Head of caudate nucleus (tissue), 42 donors: Measurements from ENCODE around the gene ADGRG7.
A peak's percentile ranks its signal among the peaks of the same experiment; 100 is the strongest.
"Not testable (repeated sequence)": the region's sequence is repeated elsewhere in the genome, so short reads cannot be mapped to it uniquely, and the experiment has no call there.

Experiments
- DNase-seq, 42 donors: peaks; one replicate each; pipeline versions ENCODE4 v3.0.0 to v3.0.0-alpha.2; 2020 to 2021; ENCODE audit warnings: mixed read lengths in 7 of 42
- intact Hi-C: fragments of 100-400 bp; cut with DNase I; formaldehyde crosslinking; loops from one replicate; pipeline ENCODE4 v1.15.0; 2022

The ADGRG7 gene

DNA sequence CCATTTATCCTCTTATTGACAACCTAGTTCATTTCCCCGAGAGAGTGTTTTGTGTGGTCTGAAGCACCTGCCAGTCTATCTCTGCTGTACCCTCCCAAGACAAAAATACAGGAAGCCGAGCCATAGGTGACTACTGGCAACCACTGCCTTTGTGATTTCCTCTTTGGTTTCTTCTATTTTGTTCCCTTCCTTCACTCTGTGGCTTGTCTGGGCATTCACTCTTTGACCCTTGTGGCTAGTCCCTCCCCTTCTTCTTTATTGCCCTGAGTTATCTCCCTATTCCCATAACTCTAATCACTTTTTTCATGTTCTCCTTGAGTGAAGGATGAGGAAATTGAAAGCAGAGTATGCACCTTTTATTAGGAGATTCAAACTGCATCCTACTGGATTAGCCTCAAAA, at the start of gene ADGRG7:
TSS of gene ADGRG7 (plus strand) at position 297 of the 400 bp plus-strand sequence. CDS start 256 bp downstream, outside the sequence.
- DNase-seq, result no peak
- intact Hi-C loops, result no loop called here

DNA sequence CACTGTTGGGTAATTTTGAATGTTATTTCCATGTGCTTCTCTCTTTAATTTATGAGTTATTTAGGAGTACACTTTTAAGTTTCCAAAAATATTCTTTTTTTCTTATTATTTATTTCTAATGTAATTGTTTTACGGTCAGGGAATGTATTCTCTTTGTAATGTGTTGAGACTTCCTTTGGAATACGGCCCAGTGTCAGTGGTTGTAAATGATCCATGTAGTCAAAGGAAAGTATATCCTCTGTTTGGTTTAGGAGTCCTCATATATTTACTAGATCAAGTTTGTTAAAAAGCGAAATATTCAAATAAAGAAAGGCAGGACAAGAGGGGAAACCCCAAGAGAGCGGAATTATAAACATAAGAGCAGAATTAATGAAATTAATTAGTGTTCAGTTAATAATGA, 49.0 kb upstream of the ADGRG7 start:
- intact Hi-C loops, result no loop called here
- DNase-seq, result no peak

DNA sequence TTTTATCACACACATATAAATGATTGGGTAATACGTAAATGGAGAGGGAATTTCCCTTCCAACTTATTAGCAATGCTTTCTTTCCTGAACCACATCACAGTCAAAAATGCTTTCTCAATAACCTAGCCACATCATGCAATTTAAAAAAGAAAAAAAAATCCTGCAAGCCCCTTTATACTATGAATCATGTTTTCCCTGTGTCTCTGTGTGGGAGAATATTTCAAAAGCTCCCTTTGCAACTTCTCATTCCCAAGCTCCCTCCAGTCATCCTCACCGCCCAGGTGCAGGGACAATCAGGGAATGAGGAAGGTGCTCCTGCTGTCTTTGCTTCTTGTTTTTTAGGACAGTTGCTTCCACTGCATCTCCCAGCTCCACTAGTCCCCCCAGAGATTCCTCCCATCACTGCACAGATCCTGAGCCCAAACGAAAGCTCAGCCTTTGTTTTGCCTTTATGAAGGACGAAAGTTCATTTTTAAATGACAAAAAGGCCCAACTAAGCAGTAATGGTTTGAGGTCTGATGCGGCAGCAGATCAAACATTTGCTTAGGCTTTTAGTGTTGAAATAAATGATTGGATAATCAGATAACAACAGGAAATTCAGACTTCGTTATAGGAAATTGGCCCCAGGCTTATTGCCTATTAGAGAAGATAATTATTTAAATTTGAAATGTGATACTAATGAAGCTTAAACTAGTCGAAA, 47.8 kb upstream of the ADGRG7 start:
- peak in 9 of 42 donors; percentile 4 to 27 (median 18) for DNase-seq
- intact Hi-C loops, result no loop called here

GRCh38 chr3:100562224-100562857, 47.1 kb upstream of the ADGRG7 start:
- intact Hi-C loops, result no loop called here
- no peak for DNase-seq

- intact Hi-C loops, result no loop called here
- DNase-seq, result no peak
Measured at GRCh38 chr3:100563228-100563627, 46.2 kb upstream of the ADGRG7 start.

DNA sequence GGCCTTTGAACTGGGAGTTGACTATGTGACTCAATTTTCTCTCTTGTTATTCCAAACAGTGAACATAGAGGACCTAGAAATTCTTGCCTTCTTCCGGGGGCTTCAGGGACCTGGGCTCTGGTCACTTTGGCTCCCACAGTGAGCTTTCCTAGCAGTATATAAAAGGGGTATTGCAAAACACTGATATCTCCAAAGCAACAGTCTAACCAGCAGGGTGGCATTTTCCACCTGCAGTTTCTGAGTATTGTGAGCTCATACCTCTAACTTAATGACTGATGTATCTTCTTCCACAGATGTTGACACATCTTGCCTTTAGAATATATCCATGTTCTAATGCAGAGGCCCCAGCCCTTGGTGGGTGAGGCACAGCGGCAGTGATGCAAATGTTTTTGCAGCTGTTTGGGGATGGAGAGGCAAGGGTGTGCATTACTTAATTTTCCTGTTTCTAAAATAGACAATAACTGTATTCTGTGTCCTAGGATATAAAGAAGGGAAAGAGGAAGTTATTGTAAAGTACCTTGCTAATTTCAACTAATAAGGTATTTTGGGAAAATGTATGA, 45.7 kb upstream of the ADGRG7 start:
- intact Hi-C loops, result no loop called here
- DNase-seq, result no peak

GRCh38 chr3:100570811-100571210, 38.6 kb upstream of the ADGRG7 start:
- intact Hi-C loops, result no loop called here

DNA sequence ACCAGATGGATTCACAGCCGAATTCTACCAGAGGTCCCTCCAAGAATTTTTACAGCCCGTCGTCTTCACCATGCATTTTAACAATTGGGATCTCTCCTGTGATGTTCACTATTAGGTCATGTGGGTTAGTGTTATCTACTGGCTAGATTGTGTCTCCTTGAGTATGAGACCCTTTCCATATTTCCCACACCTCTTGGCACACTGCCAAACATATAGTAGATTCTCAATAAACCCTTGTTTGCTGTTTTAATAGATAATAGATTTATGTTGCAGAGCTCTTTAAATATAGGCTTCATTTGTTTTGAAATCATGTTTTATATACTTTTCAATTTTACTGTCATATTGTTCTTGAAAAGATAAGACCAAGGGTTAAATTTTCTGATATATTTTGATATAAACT, 34.9 kb upstream of the ADGRG7 start:
- no peak for DNase-seq
- intact Hi-C loops, result no loop called here

More at GRCh38 chr3:100570811-100571210, 38.6 kb upstream of the ADGRG7 start:
- DNase-seq, result no peak

- DNase-seq, result no peak
Measured at GRCh38 chr3:100575704-100576103, 33.7 kb upstream of the ADGRG7 start.

GRCh38 chr3:100577382-100578008, 31.9 kb upstream of the ADGRG7 start:
- DNase-seq, result no peak
- intact Hi-C loops, result no loop called here

More at GRCh38 chr3:100575704-100576103, 33.7 kb upstream of the ADGRG7 start:
- intact Hi-C loops, result no loop called here

GRCh38 chr3:100578646-100579045, 30.8 kb upstream of the ADGRG7 start:
- intact Hi-C loops, result no loop called here

GRCh38 chr3:100580147-100580546, 29.3 kb upstream of the ADGRG7 start:
- intact Hi-C loops, result loop anchor here (10.0 kb wide), 1 partner anchor 745 kb away; no protein-coding TSS in a partner anchor
- DNase-seq, result no peak

More at GRCh38 chr3:100578646-100579045, 30.8 kb upstream of the ADGRG7 start:
- no peak for DNase-seq

- intact Hi-C loops, result loop anchor here (10.0 kb wide), 1 partner anchor 747 kb away; no protein-coding TSS in a partner anchor
- no peak for DNase-seq
Measured at GRCh38 chr3:100581650-100582049, 27.8 kb upstream of the ADGRG7 start.

DNA sequence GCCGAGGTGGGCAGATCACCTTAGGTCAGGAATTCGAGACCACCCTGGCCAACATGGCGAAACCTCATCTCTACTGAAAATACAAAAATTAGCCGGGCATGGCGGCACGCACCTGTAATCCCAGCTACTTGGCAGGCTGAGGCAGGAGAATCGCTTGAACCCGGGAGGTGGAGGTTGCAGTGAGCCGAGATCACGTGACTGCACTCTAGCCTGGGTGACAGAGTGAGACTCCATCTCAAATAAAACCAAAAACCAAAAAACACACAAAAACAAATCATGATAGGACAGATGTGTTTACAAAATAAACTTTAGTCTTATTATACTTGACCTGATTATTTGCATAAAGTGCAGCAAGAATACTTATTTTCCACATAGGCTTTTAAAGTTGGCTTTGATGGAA, 27.2 kb upstream of the ADGRG7 start:
- intact Hi-C loops, result loop anchor here (10.0 kb wide), 1 partner anchor 747 kb away; no protein-coding TSS in a partner anchor

DNA sequence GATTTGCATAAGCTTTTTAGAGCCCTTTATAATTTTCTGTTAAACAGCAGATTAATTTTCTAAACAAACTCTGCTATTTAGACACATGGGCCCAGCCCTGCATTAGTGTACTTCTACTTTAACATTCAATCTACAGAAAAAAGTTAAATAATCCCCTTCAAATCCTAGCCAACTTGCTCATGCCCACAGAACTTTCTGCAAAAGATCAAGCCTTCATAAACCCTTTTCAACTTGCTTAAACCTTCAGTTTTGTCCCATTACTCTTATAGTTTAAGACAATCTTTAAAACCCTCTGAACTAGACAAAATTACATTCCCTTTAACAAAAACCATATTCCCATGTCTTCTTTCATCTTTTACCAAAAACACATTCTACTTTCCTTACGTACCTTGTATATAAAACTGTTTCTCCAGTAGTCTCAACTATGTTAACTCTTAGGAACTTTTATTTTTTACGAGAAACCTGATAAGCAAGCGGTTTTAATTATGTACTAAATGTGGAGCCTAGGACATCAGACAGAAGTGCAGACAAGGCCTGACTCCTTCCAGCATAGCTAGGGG, 25.2 kb upstream of the ADGRG7 start:
- intact Hi-C loops, result loop anchor here (10.0 kb wide), 1 partner anchor 749 kb away; no protein-coding TSS in a partner anchor
- no peak for DNase-seq

More for the DNA sequence above, 27.2 kb upstream of the ADGRG7 start:
- DNase-seq, result not testable (repeated sequence)

- intact Hi-C loops, result loop anchor here (10.0 kb wide), 1 partner anchor 752 kb away; no protein-coding TSS in a partner anchor
- DNase-seq, result no peak
Measured at GRCh38 chr3:100586832-100587231, 22.6 kb upstream of the ADGRG7 start.

GRCh38 chr3:100588251-100588650, 21.1 kb upstream of the ADGRG7 start:
- intact Hi-C loops, result loop anchor here (10.0 kb wide), 1 partner anchor 753 kb away; no protein-coding TSS in a partner anchor

DNA sequence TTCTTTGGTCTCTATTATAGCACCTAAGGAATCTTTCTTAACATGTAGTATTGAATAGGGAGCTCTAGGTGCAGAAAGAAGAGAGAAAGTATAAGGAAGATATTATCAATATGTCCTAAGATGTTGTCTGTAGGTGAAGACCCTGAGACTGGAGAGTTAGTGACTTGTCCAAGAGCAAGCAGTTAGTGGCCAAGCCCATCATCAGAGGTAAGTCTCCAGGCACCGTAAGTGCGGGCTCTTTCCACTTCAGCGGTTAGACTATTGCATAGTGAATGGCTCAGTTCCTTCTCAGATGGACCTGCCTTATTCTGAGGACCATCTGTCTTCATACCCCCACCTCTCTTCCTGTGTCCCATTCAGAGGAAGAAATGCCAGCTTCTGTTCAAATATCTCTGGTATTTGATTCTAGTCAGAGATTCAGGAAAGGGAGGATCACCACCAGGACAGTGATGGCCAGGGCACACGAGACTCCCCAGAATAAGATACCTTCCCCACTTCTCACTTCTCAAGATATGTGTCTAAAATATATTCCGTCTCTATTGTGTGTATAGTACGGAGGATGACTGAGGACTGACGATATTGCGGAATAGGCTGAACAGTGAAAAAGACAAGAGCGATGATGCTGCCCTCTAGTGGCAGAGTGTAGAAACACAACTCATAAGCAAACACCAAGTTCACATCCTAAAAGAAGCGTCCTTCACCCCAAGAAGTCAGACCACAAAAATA, 19.1 kb upstream of the ADGRG7 start:
- DNase-seq, result peak in 39 of 42 donors; percentile 12 to 89 (median 68)
- intact Hi-C loops, result loop anchor here (5.0 to 10.0 kb wide), 2 partner anchors 128 to 275 kb away; no protein-coding TSS in a partner anchor

More at GRCh38 chr3:100588251-100588650, 21.1 kb upstream of the ADGRG7 start:
- DNase-seq, result peak in 12 of 42 donors; percentile 13 to 67 (median 36)
